K562 (cell line): ENCODE measurements around the gene TECPR1. TPM values are rescaled to one million over a fixed set of nuclear protein-coding genes. Genes with fewer than 3 reads are reported as not detected.

Experiments used
- ATAC-seq: fragments of 200-7000 bp; cut with Tn5 transposase; 3 replicates; pipeline ENCODE4 v1.9.1; 2020; ENCODE audit warnings: moderate library complexity
- BruUV-seq: library from RNA; stranded (reverse); fragments of 400-500 nt; replicated peaks from 2 replicates; lab custom pipeline; 2021; lab: Mats Ljungman, UMichigan
- CTCF ChIA-PET: fragments of 300-600 bp; formaldehyde crosslinking; extraction: SDS; loops from one replicate; lab custom pipeline; 2021; ENCODE audit warnings: low intra/inter-chr PET ratio; lab: Yijun Ruan, JAX
- POLR2A ChIA-PET: fragments of 300-600, 350-650 bp; sonication (Branson Sonifier 250); formaldehyde crosslinking; extraction: SDS; loops from one replicate; lab custom pipeline; 2021; ENCODE audit warnings: antibody characterized with exemption, inconsistent platforms; lab: Yijun Ruan, JAX
- DNase-seq, 4 experiments: peaks; one replicate each; pipeline versions ENCODE4 v3.0.0 to v3.0.0-alpha.2; 2011 to 2018; ENCODE audit warnings: low spot score in 3 of 4, mixed read lengths in 3 of 4; ENCODE audit errors: extremely low read depth in 1 of 4
- FAIRE-seq: peaks from 2 replicates; lab custom pipeline; 2011; peaks lifted over from hg19 to GRCh38; lab: Jason Lieb, UNC
- H2AFZ ChIP-seq: 2 replicates; pipeline ENCODE4 v1.6.0; 2011; ENCODE audit warnings: low read depth, low read length, control low read depth, inconsistent platforms
- H3K27ac ChIP-seq: fragments of 200-600 bp; 3 replicates; pipeline ENCODE4 v1.8.0; 2011; ENCODE audit warnings: low read depth, mild to moderate bottlenecking, control low read depth, inconsistent platforms, low read length, moderate library complexity, mixed read lengths; ENCODE audit errors: extremely low read depth
- H3K27me3 ChIP-seq, 2 experiments: fragments of 300-600 bp in 1 of 2; 2 replicates in 1 of 2; 3 replicates in 1 of 2; pipeline versions ENCODE4 v1.6.0 to v1.8.0; 2011; ENCODE audit warnings: inconsistent platforms in 2 of 2, low read length in 2 of 2, mild to moderate bottlenecking in 1 of 2, mixed read lengths in 1 of 2, moderate library complexity in 1 of 2; ENCODE audit not compliant: control insufficient read depth in 2 of 2, insufficient read depth in 2 of 2
- H3K36me3 ChIP-seq: fragments of 300-600 bp; 3 replicates; pipeline ENCODE4 v1.8.0; 2011; ENCODE audit warnings: mild to moderate bottlenecking, low read length, inconsistent platforms; ENCODE audit not compliant: control insufficient read depth, insufficient read depth
- H3K4me1 ChIP-seq, 2 experiments: fragments of 200-600 bp in 1 of 2; replicated peaks in 1 of 2; 2 replicates in 1 of 2; 3 replicates in 1 of 2; pipeline versions ENCODE4 v1.5.1 to v1.8.0; 2011; ENCODE audit warnings: inconsistent platforms in 2 of 2, low read length in 2 of 2, mild to moderate bottlenecking in 1 of 2, mixed read lengths in 1 of 2, moderate library complexity in 1 of 2; ENCODE audit not compliant: control insufficient read depth in 2 of 2, insufficient read depth in 2 of 2
- H3K4me2 ChIP-seq: 2 replicates; pipeline ENCODE4 v1.6.1; 2011; ENCODE audit warnings: low read length, control low read depth, inconsistent platforms, mixed read lengths; ENCODE audit not compliant: insufficient read depth
- H3K4me3 ChIP-seq: fragments of 200-600 bp; sonication (generic), shearing (Covaris generic); 2 replicates; pipeline ENCODE4 v1.5.1; 2016; ENCODE audit warnings: control low read depth, inconsistent platforms
- H3K79me2 ChIP-seq: fragments of 200-600 bp; 3 replicates; pipeline ENCODE4 v1.8.0; 2011; ENCODE audit warnings: low read length, inconsistent platforms; ENCODE audit not compliant: control insufficient read depth, insufficient read depth
- H3K9ac ChIP-seq, 2 experiments: 2 replicates each; pipeline versions ENCODE4 v1.6.0 to v1.6.1; 2011; ENCODE audit warnings: low read depth in 2 of 2, low read length in 2 of 2, control low read depth in 1 of 2, inconsistent platforms in 1 of 2, mild to moderate bottlenecking in 1 of 2, mixed read lengths in 1 of 2; ENCODE audit not compliant: insufficient read depth in 1 of 2
- H3K9me1 ChIP-seq: one replicate; pipeline ENCODE4 v1.6.0; 2011; ENCODE audit warnings: inconsistent platforms, mild to moderate bottlenecking, low read length, moderate library complexity; ENCODE audit not compliant: control insufficient read depth, insufficient read depth
- H3K9me3 ChIP-seq: replicated peaks from 2 replicates; pipeline ENCODE4 v1.5.1; 2011; ENCODE audit warnings: low read depth, low read length, inconsistent platforms; ENCODE audit not compliant: control insufficient read depth, insufficient read depth
- H4K20me1 ChIP-seq: replicated peaks from 2 replicates; pipeline ENCODE4 v1.6.1; 2011; ENCODE audit warnings: low read length, inconsistent platforms, mixed read lengths; ENCODE audit not compliant: control insufficient read depth, insufficient read depth
- DIDO1 ChIP-seq: fragments of 450-650 bp; IDR thresholded peaks from 2 replicates; pipeline ENCODE4 v1.6.1; 2016; ENCODE audit warnings: low read depth, missing biosample characterization, missing genetic modification characterization
- POLR2AphosphoS5 ChIP-seq: IDR thresholded peaks from 2 replicates; pipeline ENCODE4 v1.6.1; 2011; ENCODE audit warnings: mild to moderate bottlenecking, low read depth, low read length, moderate library complexity; ENCODE audit not compliant: control insufficient read depth, insufficient read depth
- ZNF445 ChIP-seq: fragments of 250-450 bp; sonication (Bioruptor Pico); IDR thresholded peaks from 2 replicates; pipeline ENCODE4 v1.4.0; 2020; ENCODE audit warnings: low read depth, mild to moderate bottlenecking, moderate library complexity
- WGBS: fragments of 100-300 bp; shearing (Covaris generic); methylation state at CpG from one replicate; pipeline ENCODE4 v1.1.6; 2016; ENCODE audit warnings: low coverage, mixed read lengths; ENCODE audit not compliant: insufficient coverage; ENCODE audit errors: missing lambda C conversion rate; 5-methylcytosine and 5-hydroxymethylcytosine counted together
- in situ Hi-C: fragments of 300-500 bp; cut with MboI; formaldehyde crosslinking; loops from 4 replicates; pipeline ENCODE4 v1.15.0; 2018; ENCODE audit warnings: inconsistent platforms, mixed read lengths
- intact Hi-C: fragments of 100-400 bp; cut with micrococcal nuclease; formaldehyde crosslinking; loops from 2 replicates; pipeline ENCODE4 v1.14.2; 2022
- polyA plus RNA-seq, 8 experiments: library from polyadenylated mRNA; depleted of rRNA in 4 of 8; stranded (reverse) in 5 of 8; unstranded in 3 of 8; fragments of >200 nt; fragmentation: Nextera tagmentation in 2 of 8; fragmentation: Illumina TruSeq in 1 of 8; extraction: Ambion mirVana in 2 of 8; extraction: Trizol in 1 of 8; gene quantifications; 2 replicates each; pipeline versions ENCODE4 v1.2.1 to v1.2.3, GENCODE V29; 2011 to 2014; ENCODE audit warnings: inconsistent platforms in 1 of 8, missing spikeins in 1 of 8
- total RNA-seq, 7 experiments: library from RNA; depleted of rRNA in 6 of 7; stranded (reverse); fragments of >200 nt in 6 of 7; fragmentation: Illumina TruSeq in 2 of 7; extraction: Trizol in 2 of 7; gene quantifications; 2 replicates each; pipeline versions ENCODE4 v1.2.1 to v1.2.3, GENCODE V29; 2011 to 2021; ENCODE audit warnings: low replicate concordance in 1 of 7

Gene TECPR1
- total and polyA plus RNA-seq, 9 of the 15 experiments (the other 6 are each of a cell fraction or from before 2014, with no cell fraction given), result 0.17 to 15.0 (median 2.2) TPM

- Histone ChIP-seq H2AFZ (no peak overlapping the region), H3K27me3 (no peaks in the 10 kb centered on the region), H3K79me2 (no peaks in the 10 kb centered on the region), H4K20me1 (peaks cover 11% of the 10 kb centered on the region; the same call in 1 of the 2 replicates), H3K36me3 (peaks cover 44% of the 10 kb centered on the region), H3K9me1 (peaks cover 13% of the 10 kb centered on the region), H3K9ac (peak overlapping the region in 1 of 2 experiments; percentile 39; a peak in 1 of 4 replicates), H3K9me3 (no peaks in the 10 kb centered on the region), H3K4me1 (peaks cover 14 to 15% of the 10 kb centered on the region in 2 experiments), H3K4me3 (no peak overlapping the region), H3K4me2 (peak overlapping the region; percentile 32), H3K27ac (no peak overlapping the region)
- BruUV-seq, result no TSS peak
- TF ChIP-seq ZNF445 (CRISPR knock-in tag) (no peak), POLR2AphosphoS5 (0 out of 2 replicates have a peak, but pooled peaks have one; percentile 9), DIDO1 (tag) (no peak)
- ChIA-PET CTCF (no interaction called here), POLR2A (interaction anchor here (1.0 kb wide), 1 partner anchor 152 kb away, joined by 3 read pairs; no protein-coding TSS in a partner anchor)
- ATAC-seq (peak; percentile 55), FAIRE-seq (peak; percentile 69), DNase-seq (peak in 1 of 4 experiments; percentile 6)
- in situ Hi-C loops (loop anchor here (5.0 kb wide), 1 partner anchor 152 kb away; no protein-coding TSS in a partner anchor), intact Hi-C loops (no loop called here)
- WGBS, result 69% methylated on average over 20 of the region's 20 CpGs
Observed at GRCh38 chr7:98174334-98175259, 77.4 kb downstream of the TECPR1 start.
